HuH-7 (cell line): ENCODE measurements around the gene ABHD3.
"Not testable (repeated sequence)": the region's sequence is repeated elsewhere in the genome, so short reads cannot be mapped to it uniquely, and the experiment has no call there.

Source experiments
- DNase-seq: peaks from one replicate; pipeline ENCODE4 v3.0.0; 2011; ENCODE audit warnings: low spot score

The ABHD3 gene, protein sequence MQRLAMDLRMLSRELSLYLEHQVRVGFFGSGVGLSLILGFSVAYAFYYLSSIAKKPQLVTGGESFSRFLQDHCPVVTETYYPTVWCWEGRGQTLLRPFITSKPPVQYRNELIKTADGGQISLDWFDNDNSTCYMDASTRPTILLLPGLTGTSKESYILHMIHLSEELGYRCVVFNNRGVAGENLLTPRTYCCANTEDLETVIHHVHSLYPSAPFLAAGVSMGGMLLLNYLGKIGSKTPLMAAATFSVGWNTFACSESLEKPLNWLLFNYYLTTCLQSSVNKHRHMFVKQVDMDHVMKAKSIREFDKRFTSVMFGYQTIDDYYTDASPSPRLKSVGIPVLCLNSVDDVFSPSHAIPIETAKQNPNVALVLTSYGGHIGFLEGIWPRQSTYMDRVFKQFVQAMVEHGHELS

DNA sequence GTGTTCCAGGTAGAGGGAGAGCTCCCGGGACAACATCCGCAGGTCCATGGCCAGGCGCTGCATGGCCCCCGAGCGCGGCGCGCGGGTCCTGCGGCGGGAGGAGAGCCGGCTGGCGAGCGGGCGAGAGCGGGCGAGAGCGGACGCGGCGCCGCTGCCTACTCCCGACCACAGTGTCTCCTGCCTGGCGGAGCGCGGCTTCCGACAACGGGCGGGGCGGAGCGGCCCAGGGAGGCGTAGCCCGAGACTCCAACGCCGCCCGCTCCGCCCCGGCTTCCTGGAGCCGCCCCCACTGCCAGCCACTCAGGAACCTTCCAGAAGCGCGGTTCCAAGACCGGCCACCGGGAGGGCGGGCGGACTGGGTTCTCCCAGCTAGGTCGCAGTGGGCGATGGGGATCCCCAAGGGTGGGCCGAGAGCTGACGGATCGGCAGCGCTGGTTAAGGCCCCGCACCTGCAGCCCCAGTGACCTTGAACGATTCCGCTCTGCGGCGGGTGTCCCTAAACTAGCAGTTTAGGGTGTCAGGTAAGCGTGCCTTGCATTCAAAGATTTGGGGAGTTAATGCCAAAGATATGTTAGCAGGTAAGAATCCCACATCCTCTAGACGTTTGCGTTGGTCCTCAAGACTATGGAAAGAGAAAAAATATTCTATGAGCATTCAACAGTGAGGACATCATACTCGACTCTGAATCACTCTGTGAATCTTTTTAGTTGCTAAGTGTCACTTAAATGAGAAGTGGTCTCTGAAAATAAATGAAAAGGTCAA, at the start of gene ABHD3:
ABHD3 (minus strand) TSS at position 172 of the 762 bp plus-strand sequence; CDS start at position 63, 109 bp downstream.
- peak; percentile 89 for DNase-seq

- no peak for DNase-seq
These were observed 43.5 kb upstream of the ABHD3 start for GRCh38 chr18:21747764-21748693.

DNA sequence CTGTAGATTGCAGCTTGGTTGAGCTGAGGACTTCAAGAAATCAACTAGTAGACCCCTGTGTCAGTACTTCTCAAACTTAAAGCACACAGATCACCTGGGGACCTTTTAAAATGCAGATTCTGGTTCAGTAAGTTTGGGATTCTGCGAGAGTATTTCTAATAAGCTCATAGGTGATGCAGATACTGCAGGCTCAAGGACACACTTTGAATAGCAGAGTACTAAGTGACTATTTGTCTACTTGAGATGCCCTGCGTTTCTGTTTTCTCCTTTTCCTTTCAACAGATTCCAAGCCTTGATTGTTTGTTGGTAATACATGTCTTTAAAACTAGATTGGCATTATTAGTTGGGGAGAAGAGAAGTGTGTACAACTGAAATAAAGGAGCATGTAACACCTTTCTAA, 42.7 kb upstream of the ABHD3 start:
- DNase-seq = no peak

- no peak for DNase-seq
These were observed 40.7 kb upstream of the ABHD3 start for GRCh38 chr18:21745231-21745630.

DNA sequence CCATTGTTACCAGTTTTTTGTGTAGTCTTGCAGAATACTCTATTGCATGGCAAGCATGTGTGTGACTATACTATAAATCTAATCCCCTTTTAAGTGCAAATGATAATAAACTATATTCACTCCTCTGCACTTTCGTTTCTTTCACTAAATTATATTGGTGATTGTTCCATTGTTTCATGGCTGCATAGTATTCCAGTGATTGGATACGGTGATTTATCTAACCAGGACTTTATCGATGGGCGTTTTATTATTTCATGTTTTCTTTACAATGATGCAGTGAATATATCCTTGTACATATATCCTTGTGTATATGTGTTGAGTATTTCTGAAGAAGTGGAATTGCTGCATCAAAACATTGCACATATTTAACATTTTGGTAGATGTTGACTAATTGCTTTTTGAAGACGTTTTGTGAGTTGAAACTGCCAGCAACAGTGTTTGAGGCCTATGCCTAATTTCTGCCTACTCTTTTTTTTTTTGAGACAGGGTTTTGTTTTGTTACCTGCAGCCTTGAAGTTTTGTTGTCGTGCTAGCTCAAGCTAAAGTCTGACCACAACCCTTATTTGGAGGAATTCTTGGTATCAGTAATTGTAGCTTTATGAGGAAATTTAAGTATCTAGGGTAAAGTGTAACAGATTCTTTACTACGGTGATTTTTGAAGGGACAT, 38.7 kb upstream of the ABHD3 start:
- DNase-seq = no peak

DNA sequence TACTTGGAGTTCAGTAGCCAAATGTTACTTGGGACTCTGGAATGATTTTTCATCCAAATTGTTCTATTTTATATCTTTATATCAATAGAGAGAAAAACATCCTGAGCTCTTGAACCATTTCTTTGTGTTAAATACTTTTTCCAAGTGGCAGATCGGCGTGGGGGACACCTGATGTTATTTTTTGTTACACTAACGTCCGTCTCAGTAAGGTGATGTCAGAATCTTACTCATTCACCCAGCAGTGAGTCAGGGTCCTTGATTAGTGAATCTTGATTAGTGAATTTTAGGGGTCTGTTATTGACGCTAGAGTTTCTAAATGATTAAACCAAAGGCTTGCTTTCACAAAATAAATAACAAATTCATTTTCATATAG, 37.7 kb upstream of the ABHD3 start:
- no peak for DNase-seq

- peak; percentile 23 for DNase-seq
These were observed 37.2 kb upstream of the ABHD3 start for GRCh38 chr18:21741562-21742314.

DNA sequence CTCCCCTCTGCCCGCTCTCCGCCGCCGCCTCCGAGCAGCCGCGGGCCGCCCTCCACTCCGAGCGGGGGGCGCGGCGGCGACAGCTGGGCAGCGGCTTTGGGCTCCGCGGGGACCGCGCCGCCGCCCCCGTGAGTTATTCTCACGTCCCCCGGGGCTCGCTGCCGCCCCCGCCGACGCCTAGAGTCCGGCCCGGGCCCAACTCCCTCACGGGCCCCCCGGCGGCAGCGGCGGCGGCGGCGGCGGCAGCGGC, 36.7 kb upstream of the ABHD3 start:
- no peak for DNase-seq

DNA sequence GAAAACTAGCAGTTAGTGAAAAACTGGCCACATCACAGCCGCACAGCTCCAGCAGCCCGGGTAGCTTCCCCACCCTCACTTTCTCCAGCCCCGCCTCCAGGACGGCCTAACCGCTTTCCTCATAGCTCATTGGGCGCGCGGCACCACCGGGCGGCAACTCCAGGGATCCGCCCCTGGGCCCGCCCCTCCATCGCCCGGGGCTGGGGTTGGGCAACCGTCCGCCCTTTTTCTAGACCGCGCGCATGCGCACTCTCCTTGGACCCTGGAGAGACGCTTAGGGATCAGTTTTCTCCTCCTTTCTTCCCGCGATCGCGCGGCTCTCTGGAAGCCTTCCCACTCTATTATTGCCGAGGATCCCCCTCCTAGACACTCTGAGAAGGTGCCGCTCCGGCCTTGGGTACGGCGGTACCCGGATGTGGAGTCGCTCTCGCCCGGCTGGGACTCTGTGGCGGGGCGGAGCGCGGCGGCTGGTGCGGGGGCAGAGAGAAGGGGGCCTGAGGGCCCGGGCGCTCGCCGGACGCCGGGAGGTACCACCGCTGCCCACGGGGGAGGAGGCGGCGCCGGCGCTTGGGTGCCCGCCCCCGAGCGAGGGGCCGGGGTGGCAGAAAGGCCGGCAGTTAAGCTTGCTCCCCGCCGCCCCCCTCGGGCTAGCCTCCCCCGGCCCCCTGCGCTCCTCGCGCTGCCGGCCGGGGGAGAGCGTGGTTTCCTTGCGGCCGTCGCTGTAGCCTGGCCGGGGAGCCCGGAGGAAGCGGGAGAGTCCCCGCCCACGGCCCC, 36.2 kb upstream of the ABHD3 start, which contains the start of gene MIB1:
MIB1 (plus strand) TSS at position 255 of the 774 bp plus-strand sequence. CDS start 792 bp downstream, outside the sequence.
- DNase-seq = peak; percentile 95

- DNase-seq = no peak
These were observed 35.3 kb upstream of the ABHD3 start for GRCh38 chr18:21739604-21740537.

DNA sequence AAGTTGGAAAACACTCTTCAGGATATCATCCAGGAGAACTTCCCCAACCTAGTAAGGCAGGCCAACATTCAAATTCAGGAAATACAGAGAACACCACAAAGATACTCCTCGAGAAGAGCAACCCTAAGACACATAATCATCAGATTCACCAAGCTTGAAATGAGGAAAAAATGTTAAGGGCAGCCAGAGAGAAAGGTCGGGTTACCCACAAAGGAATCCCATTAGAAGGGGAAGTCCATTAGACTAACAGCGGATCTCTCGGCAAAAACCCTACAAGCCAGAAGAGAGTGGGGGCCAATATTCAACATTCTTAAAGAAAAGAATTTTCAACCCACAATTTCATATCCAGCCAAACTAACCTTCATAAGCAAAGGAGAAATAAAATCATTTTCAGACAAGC, 32.4 kb upstream of the ABHD3 start:
- not testable (repeated sequence) for DNase-seq

- no peak for DNase-seq
These were observed 31.0 kb upstream of the ABHD3 start for GRCh38 chr18:21735452-21736015.

- DNase-seq = no peak
These were observed 28.4 kb upstream of the ABHD3 start for GRCh38 chr18:21733011-21733410.

DNA sequence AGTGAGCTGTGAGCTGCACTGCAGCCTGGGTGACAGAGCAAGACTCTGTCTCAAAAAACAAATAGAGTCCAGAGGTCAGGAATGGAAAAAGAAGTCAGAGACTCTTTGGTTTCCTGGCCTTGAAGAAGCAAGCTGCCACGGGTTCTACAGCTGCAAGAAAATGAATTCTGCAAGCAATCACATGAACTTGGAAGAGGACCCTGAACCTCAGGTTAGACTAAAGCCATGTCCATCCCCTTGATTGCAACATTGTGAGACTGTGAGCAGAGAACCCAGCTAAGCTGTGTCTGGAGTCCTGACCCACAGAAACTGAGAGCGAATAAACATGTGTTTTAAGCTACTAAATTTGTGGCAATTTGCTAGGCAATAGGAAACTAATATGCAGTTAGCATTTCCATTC, 23.1 kb upstream of the ABHD3 start:
- DNase-seq = no peak

GRCh38 chr18:21725201-21725600, 20.6 kb upstream of the ABHD3 start:
- DNase-seq = no peak

- DNase-seq = no peak
These were observed 18.1 kb upstream of the ABHD3 start for GRCh38 chr18:21722687-21723086.

DNA sequence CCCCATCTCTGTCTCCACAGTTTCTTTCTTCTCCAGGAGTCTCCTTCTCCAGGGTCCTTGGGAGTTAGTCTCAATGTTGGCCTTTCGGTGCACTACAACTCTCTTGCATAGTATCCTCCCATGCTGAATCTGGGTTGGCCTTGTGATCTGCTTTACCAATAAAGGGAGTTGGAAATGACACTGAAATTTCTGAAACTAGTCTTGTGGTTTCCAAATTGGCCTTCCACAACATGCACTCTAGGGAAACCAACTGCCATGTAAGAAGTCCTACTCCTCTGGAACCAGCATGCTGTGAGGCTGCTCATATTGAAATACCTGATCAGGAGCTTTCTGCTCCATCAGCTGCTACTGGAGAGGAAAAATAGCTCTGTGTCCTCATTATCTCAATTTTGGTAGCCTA, 9.9 kb upstream of the ABHD3 start:
- DNase-seq = no peak

DNA sequence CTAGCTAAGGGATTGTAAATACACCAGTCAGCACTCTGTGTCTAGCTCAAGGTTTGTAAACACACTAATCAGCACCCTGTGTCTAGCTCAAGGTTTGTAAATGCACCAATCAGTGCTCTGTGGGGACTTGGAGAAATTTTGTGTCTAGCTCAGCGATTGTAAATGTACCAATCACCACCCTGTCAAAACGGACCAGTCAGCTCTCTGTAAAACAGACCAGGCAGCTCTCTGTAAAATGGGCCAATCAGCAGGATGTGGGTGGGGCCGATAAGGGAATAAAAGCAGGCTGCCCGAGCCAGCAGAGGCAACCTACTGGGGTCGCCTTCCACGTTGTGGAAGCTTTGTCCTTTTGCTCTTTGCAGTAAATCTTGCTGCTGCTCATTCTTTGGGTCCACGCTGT, 2.6 kb upstream of the ABHD3 start:
- not testable (repeated sequence) for DNase-seq

- DNase-seq = no peak
These were observed 1.9 kb upstream of the ABHD3 start for GRCh38 chr18:21706386-21706865.
